Measurements from ENCODE around the gene STOML1. TPM values are rescaled to one million over a fixed set of nuclear protein-coding genes. Genes with fewer than 3 reads are reported as not detected.

Gene STOML1
- total RNA-seq, 1 experiment from 2014 or later = 2.5 TPM

DNA sequence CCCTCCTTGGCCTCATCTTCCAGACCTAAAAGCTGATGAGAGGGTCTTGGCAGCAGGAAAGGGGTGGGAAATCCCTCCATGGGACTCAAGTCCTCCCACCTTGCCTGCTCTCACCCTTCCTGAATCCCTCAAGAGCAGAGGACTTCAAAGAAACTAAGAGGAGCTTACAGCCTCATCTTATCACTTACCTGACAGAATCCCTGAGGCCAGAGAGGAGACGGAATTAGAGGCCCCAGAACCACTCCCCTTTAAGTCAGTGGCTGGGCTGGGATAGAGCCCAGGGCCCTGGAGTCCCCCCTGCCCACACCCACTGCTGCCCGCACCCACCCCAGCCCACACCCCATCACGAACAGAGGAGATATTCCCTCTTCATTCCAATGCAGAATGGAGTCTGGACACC, 50.6 kb downstream of the STOML1 start:
- Mint-ChIP-seq H3K4me1 (peaks cover 8 to 9% of the 10 kb centered on the region in 2 experiments), H3K27ac (peak overlapping the region in 1 of 3 experiments; percentile 90; a peak in 2 of 7 replicates), H3K4me3 (no peak overlapping the region), H3K36me3 (ENCODE audit: insufficient read depth in 1 of 3, low read depth in 3 of 3) (no peaks in the 10 kb centered on the region), H3K9me3 (no peaks in the 10 kb centered on the region), H3K27me3 (ENCODE audit: low read depth) (peaks cover 8% of the 10 kb centered on the region)
- H4K20me1 ChIP-seq (ENCODE audit: control insufficient read depth, insufficient read depth, insufficient read length) = no peaks in the 10 kb centered on the region
- no peaks in the 10 kb centered on the region for H3K79me2 ChIP-seq (ENCODE audit: insufficient read depth, low read length)
- H4K5ac ChIP-seq (ENCODE audit: insufficient read length, low read depth, low read length) = no peak overlapping the region
- TF ChIP-seq, protein P1, sequence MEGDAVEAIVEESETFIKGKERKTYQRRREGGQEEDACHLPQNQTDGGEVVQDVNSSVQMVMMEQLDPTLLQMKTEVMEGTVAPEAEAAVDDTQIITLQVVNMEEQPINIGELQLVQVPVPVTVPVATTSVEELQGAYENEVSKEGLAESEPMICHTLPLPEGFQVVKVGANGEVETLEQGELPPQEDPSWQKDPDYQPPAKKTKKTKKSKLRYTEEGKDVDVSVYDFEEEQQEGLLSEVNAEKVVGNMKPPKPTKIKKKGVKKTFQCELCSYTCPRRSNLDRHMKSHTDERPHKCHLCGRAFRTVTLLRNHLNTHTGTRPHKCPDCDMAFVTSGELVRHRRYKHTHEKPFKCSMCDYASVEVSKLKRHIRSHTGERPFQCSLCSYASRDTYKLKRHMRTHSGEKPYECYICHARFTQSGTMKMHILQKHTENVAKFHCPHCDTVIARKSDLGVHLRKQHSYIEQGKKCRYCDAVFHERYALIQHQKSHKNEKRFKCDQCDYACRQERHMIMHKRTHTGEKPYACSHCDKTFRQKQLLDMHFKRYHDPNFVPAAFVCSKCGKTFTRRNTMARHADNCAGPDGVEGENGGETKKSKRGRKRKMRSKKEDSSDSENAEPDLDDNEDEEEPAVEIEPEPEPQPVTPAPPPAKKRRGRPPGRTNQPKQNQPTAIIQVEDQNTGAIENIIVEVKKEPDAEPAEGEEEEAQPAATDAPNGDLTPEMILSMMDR (conservative IDR thresholded peaks at IDR 0.05) = no peak
- H4K91ac ChIP-seq (ENCODE audit: insufficient read length, low read depth, low read length) = no peak overlapping the region
- no peak overlapping the region for H2BK20ac ChIP-seq (ENCODE audit: low read depth, low read length, poor library complexity, severe bottlenecking)
- no peak overlapping the region for H3T11ph ChIP-seq (ENCODE audit: low read length)
- no peak overlapping the region for H3K4me2 ChIP-seq (ENCODE audit: insufficient read depth, insufficient read length, low read length)
- no peak overlapping the region for H2BK120ac ChIP-seq (ENCODE audit: low read depth, low read length, poor library complexity, severe bottlenecking)
- H3K23ac ChIP-seq (ENCODE audit: insufficient read length, low read depth, low read length) = no peak overlapping the region
- no peak overlapping the region for H3K4ac ChIP-seq (ENCODE audit: low read depth, low read length)
- H3K9me3 ChIP-seq (ENCODE audit: control insufficient read depth, low read depth, low read length) = no peaks in the 10 kb centered on the region
- no peaks in the 10 kb centered on the region for H3K27me3 ChIP-seq (ENCODE audit: insufficient read depth, low read length)
- no peak overlapping the region for H3K27ac ChIP-seq (ENCODE audit: insufficient read length, low read depth, low read length)
- H2BK12ac ChIP-seq (ENCODE audit: insufficient read length, low read depth, low read length) = no peak overlapping the region
- no peak overlapping the region for H4K8ac ChIP-seq (replicated peaks; ENCODE audit: insufficient read length, low read depth, low read length)
- no peaks in the 10 kb centered on the region for H3K23me2 ChIP-seq (ENCODE audit: insufficient read length, low read depth, low read length, poor library complexity, severe bottlenecking)
- WGBS (ENCODE audit: extremely low coverage, insufficient read length, low lambda C conversion rate) = no CpG with 5 or more reads among the region's 3 CpGs
- no peak overlapping the region for H3K18ac ChIP-seq (ENCODE audit: insufficient read length, low read depth, low read length)
- H2AFZ ChIP-seq (ENCODE audit: low read length) = no peak overlapping the region
- H2BK5ac ChIP-seq (ENCODE audit: insufficient read length, low read length) = no peak overlapping the region
- H3K4me1 ChIP-seq (ENCODE audit: insufficient read depth, low read length) = no peaks in the 10 kb centered on the region
- no peak overlapping the region for H3K9ac ChIP-seq (ENCODE audit: extremely low read depth, insufficient read length, low read length)
- H2BK15ac ChIP-seq (ENCODE audit: low read depth, low read length) = no peak overlapping the region; the same call in 1 of the 2 replicates
- no peak overlapping the region for H3K14ac ChIP-seq (ENCODE audit: insufficient read depth, low read length)
- no peak for DNase-seq
- H3K56ac ChIP-seq (ENCODE audit: insufficient read length, low read depth, low read length) = no peak overlapping the region
- no peaks in the 10 kb centered on the region for H3K79me1 ChIP-seq (ENCODE audit: insufficient read depth, low read depth, low read length, poor library complexity, severe bottlenecking)
- H2AK5ac ChIP-seq (ENCODE audit: insufficient read length, low read length) = no peak overlapping the region

Data from H9 (cell line).